OCI-LY7 (cell line): Measurements from ENCODE around the gene CEP89.

Experiments
- EZH2phosphoT487 ChIP-seq: fragments of 200-600 bp; sonication (generic); IDR thresholded peaks from 2 replicates; pipeline ENCODE4 v1.6.1; 2018; ENCODE audit warnings: low read depth, borderline replicate concordance, mild to moderate bottlenecking, mixed run types, antibody characterized with exemption, low read length, moderate library complexity, mixed read lengths
- TF ChIP-seq, protein P1 (sequence below): fragments of 200-600 bp; sonication (generic); conservative IDR thresholded peaks from 2 replicates; pipeline ENCODE4 v1.5.1; 2014; ENCODE audit warnings: mild to moderate bottlenecking, antibody characterized with exemption, low read length, moderate library complexity, mixed read lengths

- TF ChIP-seq, protein P1, sequence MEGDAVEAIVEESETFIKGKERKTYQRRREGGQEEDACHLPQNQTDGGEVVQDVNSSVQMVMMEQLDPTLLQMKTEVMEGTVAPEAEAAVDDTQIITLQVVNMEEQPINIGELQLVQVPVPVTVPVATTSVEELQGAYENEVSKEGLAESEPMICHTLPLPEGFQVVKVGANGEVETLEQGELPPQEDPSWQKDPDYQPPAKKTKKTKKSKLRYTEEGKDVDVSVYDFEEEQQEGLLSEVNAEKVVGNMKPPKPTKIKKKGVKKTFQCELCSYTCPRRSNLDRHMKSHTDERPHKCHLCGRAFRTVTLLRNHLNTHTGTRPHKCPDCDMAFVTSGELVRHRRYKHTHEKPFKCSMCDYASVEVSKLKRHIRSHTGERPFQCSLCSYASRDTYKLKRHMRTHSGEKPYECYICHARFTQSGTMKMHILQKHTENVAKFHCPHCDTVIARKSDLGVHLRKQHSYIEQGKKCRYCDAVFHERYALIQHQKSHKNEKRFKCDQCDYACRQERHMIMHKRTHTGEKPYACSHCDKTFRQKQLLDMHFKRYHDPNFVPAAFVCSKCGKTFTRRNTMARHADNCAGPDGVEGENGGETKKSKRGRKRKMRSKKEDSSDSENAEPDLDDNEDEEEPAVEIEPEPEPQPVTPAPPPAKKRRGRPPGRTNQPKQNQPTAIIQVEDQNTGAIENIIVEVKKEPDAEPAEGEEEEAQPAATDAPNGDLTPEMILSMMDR, result no peak
- TF ChIP-seq EZH2phosphoT487, result no peak
Observed at GRCh38 chr19:32988724-32989123, 17.0 kb upstream of the CEP89 start.
